Keratinocyte (primary cell): ENCODE measurements around the gene MACROH2A1. TPM values are rescaled to one million over a fixed set of nuclear protein-coding genes. Genes with fewer than 3 reads are reported as not detected.

ENCODE experiments used
- DNase-seq: peaks from one replicate; pipeline ENCODE4 v3.0.0-alpha.2; 2011; ENCODE audit warnings: low read depth, missing footprints, low spot score
- FAIRE-seq: peaks from 2 replicates; lab custom pipeline; 2011; peaks lifted over from hg19 to GRCh38; lab: Jason Lieb, UNC
- H2AFZ ChIP-seq: 2 replicates; pipeline ENCODE4 v1.6.0; 2012; ENCODE audit warnings: low read length, control low read depth, inconsistent platforms; ENCODE audit not compliant: control insufficient read depth
- H3K27ac ChIP-seq: 2 replicates; pipeline ENCODE4 v1.5.1; 2011; ENCODE audit warnings: low read length; ENCODE audit not compliant: control insufficient read depth, insufficient read depth
- H3K27me3 ChIP-seq: 3 replicates; pipeline ENCODE4 v1.6.0; 2011; ENCODE audit warnings: low read length; ENCODE audit not compliant: control insufficient read depth, insufficient read depth; ENCODE audit errors: extremely low read depth
- H3K36me3 ChIP-seq, 2 experiments: 2 replicates in 1 of 2; 3 replicates in 1 of 2; pipeline ENCODE4 v1.5.1; 2011; ENCODE audit warnings: low read length in 2 of 2, mild to moderate bottlenecking in 1 of 2; ENCODE audit not compliant: control insufficient read depth in 2 of 2, insufficient read depth in 2 of 2; ENCODE audit errors: extremely low read depth in 1 of 2
- H3K4me1 ChIP-seq: 3 replicates; pipeline ENCODE4 v1.5.1; 2011; ENCODE audit warnings: low read length; ENCODE audit not compliant: control insufficient read depth, insufficient read depth; ENCODE audit errors: extremely low read depth
- H3K4me2 ChIP-seq: 3 replicates; pipeline ENCODE4 v1.6.0; 2011; ENCODE audit warnings: low read depth, low read length; ENCODE audit not compliant: control insufficient read depth, insufficient read depth; ENCODE audit errors: extremely low read depth
- H3K4me3 ChIP-seq, 3 experiments: fragments of 200-600 bp in 1 of 3; sonication (generic) in 1 of 3; 2 replicates in 2 of 3; 3 replicates in 1 of 3; pipeline ENCODE4 v1.5.1; 2011 to 2016; ENCODE audit warnings: low read length in 3 of 3, mild to moderate bottlenecking in 3 of 3, control low read depth in 2 of 3, inconsistent platforms in 1 of 3, low read depth in 1 of 3, mixed read lengths in 1 of 3, mixed run types in 1 of 3, moderate library complexity in 1 of 3; ENCODE audit not compliant: control insufficient read depth in 2 of 3, insufficient read depth in 2 of 3; ENCODE audit errors: extremely low read depth in 1 of 3
- H3K79me2 ChIP-seq: 2 replicates; pipeline ENCODE4 v1.6.0; 2012; ENCODE audit warnings: low read length; ENCODE audit not compliant: control insufficient read depth, insufficient read depth
- H3K9ac ChIP-seq: 3 replicates; pipeline ENCODE4 v1.6.0; 2011; ENCODE audit warnings: low read length; ENCODE audit not compliant: control insufficient read depth, insufficient read depth; ENCODE audit errors: extremely low read depth
- H3K9me1 ChIP-seq: 3 replicates; pipeline ENCODE4 v1.6.0; 2011; ENCODE audit warnings: low read length; ENCODE audit not compliant: control insufficient read depth, insufficient read depth; ENCODE audit errors: extremely low read depth
- H3K9me3 ChIP-seq: 2 replicates; pipeline ENCODE4 v1.5.1; 2012; ENCODE audit warnings: low read depth, low read length; ENCODE audit not compliant: control insufficient read depth
- H4K20me1 ChIP-seq: 3 replicates; pipeline ENCODE4 v1.6.0; 2011; ENCODE audit warnings: low read length; ENCODE audit not compliant: control insufficient read depth, insufficient read depth; ENCODE audit errors: extremely low read depth
- CTCF ChIP-seq, 3 experiments: IDR thresholded peaks in 1 of 3; conservative IDR thresholded peaks in 1 of 3; optimal IDR thresholded peaks in 1 of 3; 2 replicates in 2 of 3; 3 replicates in 1 of 3; pipeline versions ENCODE3 to v1.5.1; 2011; ENCODE audit warnings: low read length in 3 of 3, mild to moderate bottlenecking in 3 of 3, moderate library complexity in 2 of 3, control low read depth in 1 of 3, inconsistent platforms in 1 of 3; ENCODE audit not compliant: insufficient read depth in 2 of 3; ENCODE audit errors: extremely low read depth in 1 of 3
- EZH2 ChIP-seq: IDR thresholded peaks from one replicate; pipeline ENCODE4 v1.6.1; 2012; ENCODE audit warnings: inconsistent platforms, mild to moderate bottlenecking, low read length, moderate library complexity
- dilution Hi-C: fragments of 300-500 bp; cut with MboI; formaldehyde crosslinking; loops from one replicate; pipeline ENCODE4 v1.7.0; 2020; ENCODE audit warnings: low sequenced_read_pairs; ENCODE audit not compliant: extremely low pct_ligation_motif_present
- polyA plus RNA-seq, 5 experiments: library from polyadenylated mRNA; depleted of rRNA in 3 of 5; stranded (reverse) in 3 of 5; stranded (forward) in 1 of 5; unstranded in 1 of 5; fragments of >200 nt; gene quantifications; 1 replicate in 1 of 5; 2 replicates in 3 of 5; 3 replicates in 1 of 5; pipeline versions ENCODE4 v1.2.1 to v1.2.3, GENCODE V29; 2011 to 2012; ENCODE audit warnings: missing spikeins in 2 of 5, low read depth in 1 of 5, low replicate concordance in 1 of 5

MACROH2A1 gene
- polyA plus RNA-seq, 1 donor (not counting 4 experiments of a cell fraction or from before 2014, with no cell fraction given): 208 TPM

GRCh38 chr5:135308752-135309151 is 90.3 kb downstream of the MACROH2A1 start:
- Histone ChIP-seq H3K4me1 (no peaks in the 10 kb centered on the region), H3K9me1 (no peaks in the 10 kb centered on the region), H4K20me1 (no peaks in the 10 kb centered on the region), H3K27me3 (peaks cover 19% of the 10 kb centered on the region), H3K79me2 (no peaks in the 10 kb centered on the region), H3K9ac (no peak overlapping the region), H3K9me3 (no peaks in the 10 kb centered on the region), H3K27ac (no peak overlapping the region), H3K4me3 (no peak overlapping the region), H3K36me3 (no peaks in the 10 kb centered on the region), H3K4me2 (no peak overlapping the region), H2AFZ (no peak overlapping the region)
- FAIRE-seq: no peak
- TF ChIP-seq CTCF (optimal IDR thresholded peaks at IDR 0.05 in 1 of 3, IDR thresholded peaks at IDR 0.05 in 1 of 3, conservative IDR thresholded peaks at IDR 0.05 in 1 of 3; ENCODE audit: extremely low read depth in 1 of 3, insufficient read depth in 2 of 3, low read length in 3 of 3) (no peak), EZH2 (no peak)
- no peak for DNase-seq
- dilution Hi-C loops: no loop called here

DNA sequence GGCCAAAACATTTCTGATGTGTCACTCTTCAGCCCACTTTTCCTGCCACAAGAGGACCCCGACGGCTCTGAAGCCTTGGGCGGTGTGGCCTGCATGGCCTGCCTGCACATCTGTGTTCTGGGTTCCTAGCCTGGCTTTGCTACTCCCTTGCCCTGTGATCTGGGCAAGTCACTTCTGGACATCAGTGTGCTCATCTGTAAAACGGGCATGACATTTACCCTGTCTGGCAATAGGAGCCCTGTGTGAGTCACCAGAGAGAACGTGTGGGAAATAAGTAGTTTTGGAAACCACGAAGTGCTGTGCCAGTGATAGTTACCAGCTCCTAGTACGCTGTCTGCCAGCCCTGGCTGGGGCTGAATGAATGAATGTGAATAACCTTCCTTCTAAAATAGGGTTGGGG is 90.8 kb downstream of the MACROH2A1 start:
- Histone ChIP-seq H3K4me3 (no peak overlapping the region), H3K9ac (no peak overlapping the region), H3K27ac (no peak overlapping the region), H3K4me2 (no peak overlapping the region), H3K9me3 (no peaks in the 10 kb centered on the region), H3K27me3 (peaks cover 21% of the 10 kb centered on the region), H4K20me1 (no peaks in the 10 kb centered on the region), H3K4me1 (no peaks in the 10 kb centered on the region), H3K79me2 (no peaks in the 10 kb centered on the region), H3K9me1 (no peaks in the 10 kb centered on the region), H3K36me3 (no peaks in the 10 kb centered on the region), H2AFZ (no peak overlapping the region)
- DNase-seq: no peak
- TF ChIP-seq CTCF (optimal IDR thresholded peaks at IDR 0.05 in 1 of 3, IDR thresholded peaks at IDR 0.05 in 1 of 3, conservative IDR thresholded peaks at IDR 0.05 in 1 of 3; ENCODE audit: extremely low read depth in 1 of 3, insufficient read depth in 2 of 3, low read length in 3 of 3) (no peak), EZH2 (no peak)
- dilution Hi-C loops: no loop called here
- no peak for FAIRE-seq
